Liver (tissue), 9 donors: ENCODE measurements around the gene CPNE8. TPM values are rescaled to one million over a fixed set of nuclear protein-coding genes. Genes with fewer than 3 reads are reported as not detected.
A peak's percentile ranks its signal among the peaks of the same experiment; 100 is the strongest.

Experiments used
- DNase-seq: peaks from one replicate; pipeline ENCODE4 v3.0.0-alpha.2; 2017; ENCODE audit warnings: low spot score
- H3K27ac ChIP-seq, 2 donors: one replicate each; pipeline ENCODE4 v1.7.0; 2013; ENCODE audit warnings: inconsistent platforms in 2 of 2, low read length in 2 of 2, control low read depth in 1 of 2, low read depth in 1 of 2, mild to moderate bottlenecking in 1 of 2
- H3K27me3 ChIP-seq, 4 donors: one replicate each; pipeline versions ENCODE4 v1.6.1 to v1.7.0; 2013; ENCODE audit warnings: low read length in 3 of 4, inconsistent platforms in 1 of 4, mild to moderate bottlenecking in 1 of 4, moderate library complexity in 1 of 4; ENCODE audit not compliant: control insufficient read depth in 4 of 4, insufficient read depth in 4 of 4
- H3K36me3 ChIP-seq, 4 donors: one replicate each; pipeline versions ENCODE4 v1.6.1 to v1.7.0; 2013; ENCODE audit warnings: low read length in 3 of 4, mild to moderate bottlenecking in 3 of 4, low read depth in 1 of 4, moderate library complexity in 1 of 4; ENCODE audit not compliant: control insufficient read depth in 4 of 4, insufficient read depth in 3 of 4
- H3K4me1 ChIP-seq, 4 donors: one replicate each; pipeline versions ENCODE4 v1.6.1 to v1.7.0; 2013; ENCODE audit warnings: low read length in 3 of 4, mild to moderate bottlenecking in 3 of 4, moderate library complexity in 1 of 4; ENCODE audit not compliant: control insufficient read depth in 4 of 4, insufficient read depth in 4 of 4
- H3K4me3 ChIP-seq, 3 donors: one replicate each; pipeline versions ENCODE4 v1.6.1 to v1.7.0; 2013; ENCODE audit warnings: low read length in 3 of 3, control low read depth in 1 of 3, low read depth in 1 of 3, mild to moderate bottlenecking in 1 of 3
- H3K9ac ChIP-seq, 2 donors: one replicate each; pipeline ENCODE4 v1.7.0; 2013; ENCODE audit warnings: low read length in 2 of 2, mild to moderate bottlenecking in 2 of 2, moderate library complexity in 2 of 2, control low read depth in 1 of 2, low read depth in 1 of 2
- H3K9me3 ChIP-seq, 4 donors: one replicate each; pipeline versions ENCODE4 v1.6.1 to v1.7.0; 2013; ENCODE audit warnings: low read length in 3 of 4; ENCODE audit not compliant: control insufficient read depth in 4 of 4
- ATF3 ChIP-seq: IDR thresholded peaks from 2 replicates; pipeline ENCODE4 v1.6.1; 2016; ENCODE audit warnings: antibody characterized with exemption
- EGR1 ChIP-seq, 2 donors: IDR thresholded peaks; 2 replicates each; pipeline ENCODE4 v1.6.1; 2016 to 2018; ENCODE audit warnings: antibody characterized with exemption in 2 of 2, low read depth in 2 of 2
- FOXA1 ChIP-seq: IDR thresholded peaks from 2 replicates; pipeline ENCODE4 v1.6.1; 2016; ENCODE audit warnings: antibody characterized with exemption
- FOXA2 ChIP-seq: IDR thresholded peaks from 2 replicates; pipeline ENCODE4 v1.6.1; 2016; ENCODE audit warnings: antibody characterized with exemption
- GABPA ChIP-seq, 2 donors: IDR thresholded peaks in 1 of 2; conservative IDR thresholded peaks in 1 of 2; 2 replicates each; pipeline ENCODE4 v1.6.1; 2016; ENCODE audit warnings: antibody characterized with exemption in 2 of 2, mild to moderate bottlenecking in 1 of 2, moderate library complexity in 1 of 2
- HNF4G ChIP-seq: IDR thresholded peaks from 2 replicates; pipeline ENCODE4 v1.6.1; 2016; ENCODE audit warnings: antibody characterized with exemption
- JUND ChIP-seq, 2 donors: IDR thresholded peaks; 2 replicates each; pipeline ENCODE4 v1.6.1; 2016; ENCODE audit warnings: antibody characterized with exemption in 2 of 2
- NR2F2 ChIP-seq: IDR thresholded peaks from 2 replicates; pipeline ENCODE4 v1.6.1; 2016; ENCODE audit warnings: antibody characterized with exemption
- RAD21 ChIP-seq, 2 donors: IDR thresholded peaks; 2 replicates each; pipeline ENCODE4 v1.6.1; 2016; ENCODE audit warnings: antibody characterized with exemption in 2 of 2, mild to moderate bottlenecking in 2 of 2
- RXRA ChIP-seq, 2 donors: IDR thresholded peaks; 2 replicates each; pipeline ENCODE4 v1.6.1; 2017 to 2018; ENCODE audit warnings: antibody characterized with exemption in 2 of 2, mild to moderate bottlenecking in 1 of 2
- SP1 ChIP-seq: IDR thresholded peaks from 2 replicates; pipeline ENCODE4 v1.6.1; 2018; ENCODE audit warnings: antibody characterized with exemption, mild to moderate bottlenecking
- TAF1 ChIP-seq: conservative IDR thresholded peaks from 2 replicates; pipeline ENCODE4 v1.6.1; 2016; ENCODE audit warnings: antibody characterized with exemption, mild to moderate bottlenecking
- YY1 ChIP-seq: IDR thresholded peaks from 2 replicates; pipeline ENCODE4 v1.6.1; 2016; ENCODE audit warnings: antibody characterized with exemption, mild to moderate bottlenecking
- ZBTB33 ChIP-seq: IDR thresholded peaks from 2 replicates; pipeline ENCODE4 v1.6.1; 2016; ENCODE audit warnings: antibody characterized with exemption
- WGBS: extraction: QIAGEN DNeasy Blood & Tissue Kit; methylation state at CpG from one replicate; pipeline ENCODE4 v1.1.7; 2013; 5-methylcytosine and 5-hydroxymethylcytosine counted together
- polyA plus RNA-seq, 2 donors: library from polyadenylated mRNA; stranded (reverse) in 1 of 2; unstranded in 1 of 2; fragments of 200-250 nt in 1 of 2; fragments of >200 nt in 1 of 2; fragmentation: Nextera tagmentation in 1 of 2; extraction: Ambion mirVana in 1 of 2; gene quantifications; one replicate each; pipeline versions ENCODE4 v1.2.1 to v1.2.3, GENCODE V29; 2013 to 2015
- total RNA-seq, 2 donors: library from RNA; depleted of rRNA; stranded (reverse); fragments of >200 nt; gene quantifications; one replicate each; pipeline ENCODE4 v1.2.3, GENCODE V29; 2014
- TF ChIP-seq, protein P1 (sequence below): fragments of 150-350 bp; IDR thresholded peaks from 2 replicates; pipeline ENCODE4 v1.5.1; 2017; ENCODE audit warnings: improper control_type of control experiment, low read depth, low read length; ENCODE audit not compliant: missing input control
- TF ChIP-seq, protein P2 (sequence below): IDR thresholded peaks from 2 replicates; pipeline ENCODE4 v1.6.1; 2016; ENCODE audit warnings: antibody characterized with exemption, mild to moderate bottlenecking
- TF ChIP-seq, protein P3 (sequence below): IDR thresholded peaks from 2 replicates; pipeline ENCODE4 v1.6.1; 2016; ENCODE audit warnings: antibody characterized with exemption
- donor health status: healthy.
- donor health status: healthy.
- donor health status: healthy.
- donor health status: healthy.
- donor health status: healthy.

Gene CPNE8
- total and polyA plus RNA-seq, 4 donors, result 4.2 to 27.4 (median 10.9) TPM

GRCh38 chr12:38775457-38775856, 129.9 kb downstream of the CPNE8 start (continued):
- TF ChIP-seq, protein P1, sequence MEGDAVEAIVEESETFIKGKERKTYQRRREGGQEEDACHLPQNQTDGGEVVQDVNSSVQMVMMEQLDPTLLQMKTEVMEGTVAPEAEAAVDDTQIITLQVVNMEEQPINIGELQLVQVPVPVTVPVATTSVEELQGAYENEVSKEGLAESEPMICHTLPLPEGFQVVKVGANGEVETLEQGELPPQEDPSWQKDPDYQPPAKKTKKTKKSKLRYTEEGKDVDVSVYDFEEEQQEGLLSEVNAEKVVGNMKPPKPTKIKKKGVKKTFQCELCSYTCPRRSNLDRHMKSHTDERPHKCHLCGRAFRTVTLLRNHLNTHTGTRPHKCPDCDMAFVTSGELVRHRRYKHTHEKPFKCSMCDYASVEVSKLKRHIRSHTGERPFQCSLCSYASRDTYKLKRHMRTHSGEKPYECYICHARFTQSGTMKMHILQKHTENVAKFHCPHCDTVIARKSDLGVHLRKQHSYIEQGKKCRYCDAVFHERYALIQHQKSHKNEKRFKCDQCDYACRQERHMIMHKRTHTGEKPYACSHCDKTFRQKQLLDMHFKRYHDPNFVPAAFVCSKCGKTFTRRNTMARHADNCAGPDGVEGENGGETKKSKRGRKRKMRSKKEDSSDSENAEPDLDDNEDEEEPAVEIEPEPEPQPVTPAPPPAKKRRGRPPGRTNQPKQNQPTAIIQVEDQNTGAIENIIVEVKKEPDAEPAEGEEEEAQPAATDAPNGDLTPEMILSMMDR, result no peak
- TF ChIP-seq RXRA (IDR thresholded peaks at IDR 0.05) (no peak), NR2F2 (no peak), SP1 (no peak), FOXA1 (no peak), TAF1 (no peak), JUND (IDR thresholded peaks at IDR 0.05) (no peak), YY1 (no peak), EGR1 (IDR thresholded peaks at IDR 0.05; ENCODE audit: low read depth in 2 of 2) (no peak), GABPA (IDR thresholded peaks at IDR 0.05 in 1 of 2, conservative IDR thresholded peaks at IDR 0.05 in 1 of 2) (no peak), HNF4G (no peak)

DNA sequence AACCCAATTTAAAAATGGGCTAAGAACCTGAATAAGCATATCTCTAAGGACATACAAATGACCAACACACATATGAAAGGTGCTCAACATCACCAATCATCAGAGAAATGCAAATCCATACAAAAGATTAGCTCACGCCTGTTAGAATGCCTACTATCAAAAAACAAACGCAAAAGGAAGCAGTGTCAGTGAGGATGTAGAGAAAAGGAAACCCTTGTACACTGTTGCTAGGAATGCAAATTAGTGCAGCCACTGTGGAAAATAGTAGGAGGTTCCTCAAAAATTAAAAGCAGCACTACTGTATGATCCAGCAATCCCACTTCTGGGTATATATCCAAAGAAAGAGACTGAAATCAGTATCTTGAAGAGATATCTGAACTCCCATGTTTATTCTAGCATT, 133.0 kb downstream of the CPNE8 start:
- H3K9ac ChIP-seq, result no peak overlapping the region
- H3K36me3 ChIP-seq, result peaks cover 0 to 4% (median 1%) of the 10 kb centered on the region in 4 donors
- peaks cover 0 to 6% (median 0%) of the 10 kb centered on the region in 4 donors for H3K4me1 ChIP-seq
- no peaks in the 10 kb centered on the region for H3K27me3 ChIP-seq
- H3K4me3 ChIP-seq, result no peak overlapping the region
- no peaks in the 10 kb centered on the region for H3K9me3 ChIP-seq
- H3K27ac ChIP-seq, result no peak overlapping the region
- 82% methylated on average over 2 of the region's 2 CpGs for WGBS
- no peak for TF ChIP-seq ATF3
- no peak for TF ChIP-seq YY1
- TF ChIP-seq HNF4G, result no peak
- TF ChIP-seq RAD21 (IDR thresholded peaks at IDR 0.05), result no peak
- TF ChIP-seq, protein P2, sequence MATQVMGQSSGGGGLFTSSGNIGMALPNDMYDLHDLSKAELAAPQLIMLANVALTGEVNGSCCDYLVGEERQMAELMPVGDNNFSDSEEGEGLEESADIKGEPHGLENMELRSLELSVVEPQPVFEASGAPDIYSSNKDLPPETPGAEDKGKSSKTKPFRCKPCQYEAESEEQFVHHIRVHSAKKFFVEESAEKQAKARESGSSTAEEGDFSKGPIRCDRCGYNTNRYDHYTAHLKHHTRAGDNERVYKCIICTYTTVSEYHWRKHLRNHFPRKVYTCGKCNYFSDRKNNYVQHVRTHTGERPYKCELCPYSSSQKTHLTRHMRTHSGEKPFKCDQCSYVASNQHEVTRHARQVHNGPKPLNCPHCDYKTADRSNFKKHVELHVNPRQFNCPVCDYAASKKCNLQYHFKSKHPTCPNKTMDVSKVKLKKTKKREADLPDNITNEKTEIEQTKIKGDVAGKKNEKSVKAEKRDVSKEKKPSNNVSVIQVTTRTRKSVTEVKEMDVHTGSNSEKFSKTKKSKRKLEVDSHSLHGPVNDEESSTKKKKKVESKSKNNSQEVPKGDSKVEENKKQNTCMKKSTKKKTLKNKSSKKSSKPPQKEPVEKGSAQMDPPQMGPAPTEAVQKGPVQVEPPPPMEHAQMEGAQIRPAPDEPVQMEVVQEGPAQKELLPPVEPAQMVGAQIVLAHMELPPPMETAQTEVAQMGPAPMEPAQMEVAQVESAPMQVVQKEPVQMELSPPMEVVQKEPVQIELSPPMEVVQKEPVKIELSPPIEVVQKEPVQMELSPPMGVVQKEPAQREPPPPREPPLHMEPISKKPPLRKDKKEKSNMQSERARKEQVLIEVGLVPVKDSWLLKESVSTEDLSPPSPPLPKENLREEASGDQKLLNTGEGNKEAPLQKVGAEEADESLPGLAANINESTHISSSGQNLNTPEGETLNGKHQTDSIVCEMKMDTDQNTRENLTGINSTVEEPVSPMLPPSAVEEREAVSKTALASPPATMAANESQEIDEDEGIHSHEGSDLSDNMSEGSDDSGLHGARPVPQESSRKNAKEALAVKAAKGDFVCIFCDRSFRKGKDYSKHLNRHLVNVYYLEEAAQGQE, result no peak
- TF ChIP-seq, protein P3, sequence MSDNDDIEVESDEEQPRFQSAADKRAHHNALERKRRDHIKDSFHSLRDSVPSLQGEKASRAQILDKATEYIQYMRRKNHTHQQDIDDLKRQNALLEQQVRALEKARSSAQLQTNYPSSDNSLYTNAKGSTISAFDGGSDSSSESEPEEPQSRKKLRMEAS, result no peak
- TF ChIP-seq JUND (IDR thresholded peaks at IDR 0.05), result no peak
- TF ChIP-seq GABPA (IDR thresholded peaks at IDR 0.05 in 1 of 2, conservative IDR thresholded peaks at IDR 0.05 in 1 of 2), result no peak
- TF ChIP-seq FOXA1, result no peak
- no peak for TF ChIP-seq SP1
- no peak for TF ChIP-seq NR2F2
- TF ChIP-seq FOXA2, result no peak
- no peak for DNase-seq

DNA sequence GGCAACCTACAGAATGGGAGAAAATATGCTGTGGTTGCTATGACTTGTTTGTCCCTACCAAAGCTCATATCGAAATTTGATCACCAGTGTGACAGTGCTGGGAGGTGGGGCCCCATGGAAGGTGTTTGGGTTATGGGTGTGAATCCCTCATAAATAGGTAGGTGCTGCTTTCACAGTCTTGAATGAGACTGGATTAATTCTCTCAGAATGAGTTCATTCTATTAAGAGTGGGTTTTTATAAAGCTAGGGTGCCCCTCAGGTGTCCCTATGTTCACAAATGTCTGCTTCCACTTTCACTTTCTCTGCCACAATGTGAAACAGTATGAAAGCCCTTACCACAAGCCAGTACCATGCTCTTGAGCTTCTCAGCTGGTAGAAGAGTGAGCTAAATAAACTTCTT, 133.5 kb downstream of the CPNE8 start:
- H3K4me1 ChIP-seq, result peaks cover 0 to 6% (median 0%) of the 10 kb centered on the region in 4 donors
- TF ChIP-seq JUND (IDR thresholded peaks at IDR 0.05) (no peak), RXRA (IDR thresholded peaks at IDR 0.05) (no peak), YY1 (no peak), NR2F2 (no peak), ZBTB33 (no peak)
- TF ChIP-seq, protein P2, result no peak
- TF ChIP-seq, protein P3, result no peak
- H3K9ac ChIP-seq, result peak overlapping the region in 1 of 2 donors; percentile 1
- DNase-seq, result no peak
- 63% methylated on average over 1 of the region's 1 CpG for WGBS
- H3K27ac ChIP-seq, result no peak overlapping the region
- H3K36me3 ChIP-seq, result peaks cover 0 to 4% (median 1%) of the 10 kb centered on the region in 4 donors
- peak overlapping the region in 2 of 3 donors; percentile 1 to 21 for H3K4me3 ChIP-seq
- H3K9me3 ChIP-seq, result no peaks in the 10 kb centered on the region
- H3K27me3 ChIP-seq, result no peaks in the 10 kb centered on the region
